ENCODE results near the gene ARHGDIB. TPM values are rescaled to one million over a fixed set of nuclear protein-coding genes. Genes with fewer than 3 reads are reported as not detected.

The ARHGDIB gene
- total RNA-seq, 1 donor from 2014 or later = 19.0 TPM

DNA sequence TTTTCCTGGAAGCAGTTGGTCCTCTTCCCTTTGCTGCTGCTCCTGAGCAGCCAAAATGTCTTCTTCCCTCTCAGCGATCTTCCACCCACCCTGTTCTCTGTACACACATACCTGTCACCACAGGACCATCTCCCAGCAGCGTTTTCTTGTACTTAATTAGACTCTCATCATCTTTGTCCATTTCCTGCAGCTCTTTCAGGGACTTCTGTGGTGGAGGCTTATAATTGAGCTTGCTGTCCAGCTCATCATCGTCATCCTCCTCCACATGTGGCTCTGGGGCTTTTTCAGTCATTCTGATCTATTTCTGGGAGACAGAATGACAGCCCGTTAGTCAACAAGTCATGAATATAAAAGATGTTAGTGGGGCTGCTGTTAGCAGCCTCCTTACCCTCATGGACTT, 11.0 kb downstream of the ARHGDIB start:
- H3K79me2 ChIP-seq (ENCODE audit: insufficient read depth, low read length) = no peaks in the 10 kb centered on the region
- no peaks in the 10 kb centered on the region for H4K20me1 ChIP-seq (ENCODE audit: insufficient read depth, low read length)
- H3K9ac ChIP-seq (ENCODE audit: low read length) = no peak overlapping the region
- TF ChIP-seq EZH2 (IDR thresholded peaks at IDR 0.05; ENCODE audit: insufficient read depth, low read length) = no peak
- TF ChIP-seq, protein P1, sequence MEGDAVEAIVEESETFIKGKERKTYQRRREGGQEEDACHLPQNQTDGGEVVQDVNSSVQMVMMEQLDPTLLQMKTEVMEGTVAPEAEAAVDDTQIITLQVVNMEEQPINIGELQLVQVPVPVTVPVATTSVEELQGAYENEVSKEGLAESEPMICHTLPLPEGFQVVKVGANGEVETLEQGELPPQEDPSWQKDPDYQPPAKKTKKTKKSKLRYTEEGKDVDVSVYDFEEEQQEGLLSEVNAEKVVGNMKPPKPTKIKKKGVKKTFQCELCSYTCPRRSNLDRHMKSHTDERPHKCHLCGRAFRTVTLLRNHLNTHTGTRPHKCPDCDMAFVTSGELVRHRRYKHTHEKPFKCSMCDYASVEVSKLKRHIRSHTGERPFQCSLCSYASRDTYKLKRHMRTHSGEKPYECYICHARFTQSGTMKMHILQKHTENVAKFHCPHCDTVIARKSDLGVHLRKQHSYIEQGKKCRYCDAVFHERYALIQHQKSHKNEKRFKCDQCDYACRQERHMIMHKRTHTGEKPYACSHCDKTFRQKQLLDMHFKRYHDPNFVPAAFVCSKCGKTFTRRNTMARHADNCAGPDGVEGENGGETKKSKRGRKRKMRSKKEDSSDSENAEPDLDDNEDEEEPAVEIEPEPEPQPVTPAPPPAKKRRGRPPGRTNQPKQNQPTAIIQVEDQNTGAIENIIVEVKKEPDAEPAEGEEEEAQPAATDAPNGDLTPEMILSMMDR (IDR thresholded peaks at IDR 0.05; ENCODE audit: insufficient read depth, low read depth, low read length) = no peak
- no peak for FAIRE-seq
- H3K4me2 ChIP-seq (ENCODE audit: low read length) = no peak overlapping the region
- no peaks in the 10 kb centered on the region for H3K27me3 ChIP-seq (ENCODE audit: insufficient read depth, low read length)
- no peak overlapping the region for H2AFZ ChIP-seq (ENCODE audit: low read depth, low read length)
- no peaks in the 10 kb centered on the region for H3K36me3 Mint-ChIP-seq (ENCODE audit: low read depth, unreplicated experiment)
- no peaks in the 10 kb centered on the region for H3K27me3 Mint-ChIP-seq (ENCODE audit: low read depth, unreplicated experiment)
- no peaks in the 10 kb centered on the region for H3K36me3 ChIP-seq (ENCODE audit: insufficient read depth, low read length)
- H3K4me3 Mint-ChIP-seq (ENCODE audit: unreplicated experiment) = no peak overlapping the region
- peak; percentile 6 for DNase-seq (ENCODE audit: low read depth)
- H3K4me1 Mint-ChIP-seq (ENCODE audit: low read depth, unreplicated experiment) = peaks cover 51% of the 10 kb centered on the region
- H3K4me3 ChIP-seq (ENCODE audit: insufficient read depth, low read depth, low read length) = no peak overlapping the region
- H3K9me3 ChIP-seq (ENCODE audit: insufficient read depth, low read depth, low read length) = no peaks in the 10 kb centered on the region
- peak overlapping the region; percentile 12 for H3K27ac Mint-ChIP-seq (ENCODE audit: unreplicated experiment)
- peaks cover 3% of the 10 kb centered on the region for H3K9me3 Mint-ChIP-seq (ENCODE audit: unreplicated experiment)
- H3K4me1 ChIP-seq (ENCODE audit: insufficient read depth, low read length) = peaks cover 34% of the 10 kb centered on the region
- H3K27ac ChIP-seq (ENCODE audit: low read depth, low read length) = no peak overlapping the region

DNA sequence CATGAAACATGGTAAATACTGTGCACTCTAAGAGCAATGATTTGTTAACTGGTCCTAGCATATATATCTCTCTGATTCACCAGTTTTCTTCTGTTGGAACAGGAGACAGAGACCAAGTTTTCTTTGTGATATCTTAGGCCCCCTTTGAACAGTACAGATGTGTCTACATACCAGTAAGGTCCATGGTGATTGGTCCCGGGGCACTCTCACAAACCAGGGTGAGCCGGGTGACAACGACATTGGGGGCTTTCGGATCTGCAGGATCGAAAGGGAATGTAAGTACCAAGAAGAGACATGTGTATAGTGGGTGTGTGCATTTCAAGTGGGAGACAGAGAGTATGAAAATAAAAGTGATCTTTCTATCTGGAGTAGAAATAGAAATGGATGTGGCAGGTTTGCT, 11.8 kb downstream of the ARHGDIB start:
- peaks cover 51% of the 10 kb centered on the region for H3K4me1 Mint-ChIP-seq (ENCODE audit: low read depth, unreplicated experiment)
- no peak for FAIRE-seq
- peaks cover 3% of the 10 kb centered on the region for H3K36me3 Mint-ChIP-seq (ENCODE audit: low read depth, unreplicated experiment)
- no peaks in the 10 kb centered on the region for H3K36me3 ChIP-seq (ENCODE audit: insufficient read depth, low read length)
- no peaks in the 10 kb centered on the region for H3K27me3 Mint-ChIP-seq (ENCODE audit: low read depth, unreplicated experiment)
- H3K79me2 ChIP-seq (ENCODE audit: insufficient read depth, low read length) = no peaks in the 10 kb centered on the region
- no peaks in the 10 kb centered on the region for H3K27me3 ChIP-seq (ENCODE audit: insufficient read depth, low read length)
- H2AFZ ChIP-seq (ENCODE audit: low read depth, low read length) = no peak overlapping the region
- DNase-seq (ENCODE audit: low read depth) = no peak
- no peaks in the 10 kb centered on the region for H4K20me1 ChIP-seq (ENCODE audit: insufficient read depth, low read length)
- H3K9ac ChIP-seq (ENCODE audit: low read length) = no peak overlapping the region
- H3K27ac ChIP-seq (ENCODE audit: low read depth, low read length) = no peak overlapping the region
- no peak overlapping the region for H3K4me2 ChIP-seq (ENCODE audit: low read length)
- no peak for TF ChIP-seq EZH2 (IDR thresholded peaks at IDR 0.05; ENCODE audit: insufficient read depth, low read length)
- TF ChIP-seq, protein P1 (IDR thresholded peaks at IDR 0.05; ENCODE audit: insufficient read depth, low read depth, low read length) = no peak
- no peak overlapping the region for H3K4me3 ChIP-seq (ENCODE audit: insufficient read depth, low read depth, low read length)
- H3K4me3 Mint-ChIP-seq (ENCODE audit: unreplicated experiment) = no peak overlapping the region
- H3K9me3 Mint-ChIP-seq (ENCODE audit: unreplicated experiment) = peaks cover 3% of the 10 kb centered on the region
- H3K27ac Mint-ChIP-seq (ENCODE audit: unreplicated experiment) = peak overlapping the region; percentile 96
- H3K4me1 ChIP-seq (ENCODE audit: insufficient read depth, low read length) = peaks cover 34% of the 10 kb centered on the region
- H3K9me3 ChIP-seq (ENCODE audit: insufficient read depth, low read depth, low read length) = no peaks in the 10 kb centered on the region

DNA sequence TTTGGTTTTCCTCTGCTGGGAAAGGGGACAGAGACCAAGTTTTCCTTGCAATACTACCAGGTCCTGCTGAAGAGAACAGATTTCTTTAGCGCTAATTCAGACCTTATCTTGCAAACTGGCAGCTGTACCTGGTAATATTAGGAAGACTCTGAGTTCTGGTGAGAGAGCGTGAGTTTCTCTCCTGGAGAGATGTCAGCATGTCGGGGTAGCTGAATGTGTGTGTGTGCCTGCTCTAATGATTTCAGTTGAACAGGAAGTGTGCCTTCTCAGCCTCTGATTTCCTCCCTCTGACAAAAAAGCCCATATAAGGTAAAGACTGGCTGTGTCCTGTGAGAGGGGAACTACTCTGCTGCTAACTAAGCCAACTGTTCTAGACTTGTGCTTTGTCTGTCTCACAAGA, 12.7 kb downstream of the ARHGDIB start:
- no peaks in the 10 kb centered on the region for H3K27me3 Mint-ChIP-seq (ENCODE audit: low read depth, unreplicated experiment)
- peaks cover 3% of the 10 kb centered on the region for H3K36me3 Mint-ChIP-seq (ENCODE audit: low read depth, unreplicated experiment)
- Histone ChIP-seq H3K9ac (ENCODE audit: low read length) (peak overlapping the region; percentile 59), H3K9me3 (ENCODE audit: insufficient read depth, low read depth, low read length) (no peaks in the 10 kb centered on the region), H4K20me1 (ENCODE audit: insufficient read depth, low read length) (no peaks in the 10 kb centered on the region), H2AFZ (ENCODE audit: low read depth, low read length) (peak overlapping the region; percentile 31), H3K4me2 (ENCODE audit: low read length) (peak overlapping the region; percentile 72), H3K27me3 (ENCODE audit: insufficient read depth, low read length) (no peaks in the 10 kb centered on the region), H3K4me3 (ENCODE audit: insufficient read depth, low read depth, low read length) (peak overlapping the region; percentile 13), H3K27ac (ENCODE audit: low read depth, low read length) (peak overlapping the region; percentile 74), H3K36me3 (ENCODE audit: insufficient read depth, low read length) (no peaks in the 10 kb centered on the region), H3K79me2 (ENCODE audit: insufficient read depth, low read length) (no peaks in the 10 kb centered on the region), H3K4me1 (ENCODE audit: insufficient read depth, low read length) (peaks cover 34% of the 10 kb centered on the region)
- peaks cover 51% of the 10 kb centered on the region for H3K4me1 Mint-ChIP-seq (ENCODE audit: low read depth, unreplicated experiment)
- DNase-seq (ENCODE audit: low read depth) (peak; percentile 85), FAIRE-seq (peak; percentile 85)
- no peak for TF ChIP-seq EZH2 (IDR thresholded peaks at IDR 0.05; ENCODE audit: insufficient read depth, low read length)
- TF ChIP-seq, protein P1 (IDR thresholded peaks at IDR 0.05; ENCODE audit: insufficient read depth, low read depth, low read length) = no peak
- H3K4me3 Mint-ChIP-seq (ENCODE audit: unreplicated experiment) = peak overlapping the region; percentile 56
- peak overlapping the region; percentile 96 for H3K27ac Mint-ChIP-seq (ENCODE audit: unreplicated experiment)
- peaks cover 3% of the 10 kb centered on the region for H3K9me3 Mint-ChIP-seq (ENCODE audit: unreplicated experiment)

All from astrocyte (in vitro differentiated cells and primary cell).